Amniotic stem cell (primary cell): ENCODE results near the gene ROR2.

Experiments used
- DNase-seq: peaks from one replicate; lab custom pipeline; 2025; lab: John Stamatoyannopoulos, UW

Gene ROR2

GRCh38 chr9:91741522-91741921 lies 208.5 kb downstream of the ROR2 start:
- DNase-seq = no peak

- DNase-seq = no peak
These were observed 209.3 kb downstream of the ROR2 start for GRCh38 chr9:91740701-91741100.

GRCh38 chr9:91736898-91737601 lies 213.0 kb downstream of the ROR2 start:
- DNase-seq = no peak

- no peak for DNase-seq
These were observed 213.7 kb downstream of the ROR2 start for GRCh38 chr9:91736311-91736710.

- DNase-seq = no peak
These were observed 215.0 kb downstream of the ROR2 start for GRCh38 chr9:91735049-91735448.

- DNase-seq = no peak
These were observed 215.6 kb downstream of the ROR2 start for GRCh38 chr9:91734371-91734981.

- DNase-seq = no peak
These were observed 216.9 kb downstream of the ROR2 start for GRCh38 chr9:91733006-91733624.

- DNase-seq = no peak
These were observed 217.6 kb downstream of the ROR2 start for GRCh38 chr9:91732187-91733005.

GRCh38 chr9:91730806-91731205 lies 219.2 kb downstream of the ROR2 start:
- DNase-seq = no peak

- no peak for DNase-seq
These were observed 220.5 kb downstream of the ROR2 start for GRCh38 chr9:91729558-91729842.

- no peak for DNase-seq
These were observed 222.1 kb downstream of the ROR2 start for GRCh38 chr9:91727972-91728371.

GRCh38 chr9:91727316-91727861 lies 222.6 kb downstream of the ROR2 start:
- DNase-seq = no peak

GRCh38 chr9:91726406-91727100 lies 223.5 kb downstream of the ROR2 start:
- no peak for DNase-seq

- no peak for DNase-seq
These were observed 224.4 kb downstream of the ROR2 start for GRCh38 chr9:91725651-91726050.

GRCh38 chr9:91724609-91725505 lies 225.2 kb downstream of the ROR2 start:
- DNase-seq = no peak

GRCh38 chr9:91724068-91724440 lies 226.0 kb downstream of the ROR2 start:
- DNase-seq = no peak

GRCh38 chr9:91723420-91724067 lies 226.5 kb downstream of the ROR2 start:
- DNase-seq = no peak

- no peak for DNase-seq
These were observed 229.0 kb downstream of the ROR2 start for GRCh38 chr9:91720751-91721705.

GRCh38 chr9:91720313-91720712 lies 229.7 kb downstream of the ROR2 start:
- DNase-seq = no peak
